ENCODE data around the gene SLC22A3. TPM values are rescaled to one million over a fixed set of nuclear protein-coding genes. Genes with fewer than 3 reads are reported as not detected.

Gene SLC22A3
- total RNA-seq, 1 experiment from 2014 or later, result 4.1 TPM

DNA sequence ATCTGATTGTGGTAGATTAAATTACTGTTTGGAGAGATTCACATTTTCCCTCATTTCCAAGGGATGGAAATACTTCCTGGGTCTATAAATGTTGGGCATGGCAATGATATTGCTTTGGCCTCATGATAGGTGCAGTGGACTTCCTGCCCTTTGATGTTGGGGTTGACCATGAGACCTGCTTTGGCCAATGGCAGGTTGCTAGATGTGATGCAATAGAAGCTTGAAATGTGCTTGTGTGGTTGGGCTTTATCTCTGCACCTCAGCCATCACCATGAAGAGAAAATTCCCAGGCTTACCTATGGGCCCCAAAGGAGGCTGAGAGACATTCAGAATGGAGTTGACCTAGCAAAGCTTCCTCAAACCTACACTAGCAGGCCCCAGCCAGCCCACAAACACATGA, 69.4 kb downstream of the SLC22A3 start:
- CTCF ChIA-PET, result no interaction called here
- DNase-seq (ENCODE audit: low spot score), result no peak
- Mint-ChIP-seq H3K27ac (no peak overlapping the region), H3K9me3 (peaks cover 5% of the 10 kb centered on the region; the same call in 1 of the 2 replicates), H3K36me3 (0 out of 2 replicates have a peak, but pooled peaks cover 2% of the 10 kb centered on the region), H3K27me3 (ENCODE audit: low read depth) (no peaks in the 10 kb centered on the region), H3K4me1 (peaks cover 6% of the 10 kb centered on the region; the same call in 1 of the 2 replicates), H3K4me3 (no peak overlapping the region)
- POLR2A ChIA-PET, result no interaction called here
- no peak for ATAC-seq
- TF ChIP-seq, protein P1, sequence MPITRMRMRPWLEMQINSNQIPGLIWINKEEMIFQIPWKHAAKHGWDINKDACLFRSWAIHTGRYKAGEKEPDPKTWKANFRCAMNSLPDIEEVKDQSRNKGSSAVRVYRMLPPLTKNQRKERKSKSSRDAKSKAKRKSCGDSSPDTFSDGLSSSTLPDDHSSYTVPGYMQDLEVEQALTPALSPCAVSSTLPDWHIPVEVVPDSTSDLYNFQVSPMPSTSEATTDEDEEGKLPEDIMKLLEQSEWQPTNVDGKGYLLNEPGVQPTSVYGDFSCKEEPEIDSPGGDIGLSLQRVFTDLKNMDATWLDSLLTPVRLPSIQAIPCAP (CRISPR knock-in tag; IDR thresholded peaks at IDR 0.05), result no peak
- no peak for TF ChIP-seq NR3C1 (CRISPR knock-in tag; conservative IDR thresholded peaks at IDR 0.05; ENCODE audit: low read depth)
- TF ChIP-seq, protein P2, sequence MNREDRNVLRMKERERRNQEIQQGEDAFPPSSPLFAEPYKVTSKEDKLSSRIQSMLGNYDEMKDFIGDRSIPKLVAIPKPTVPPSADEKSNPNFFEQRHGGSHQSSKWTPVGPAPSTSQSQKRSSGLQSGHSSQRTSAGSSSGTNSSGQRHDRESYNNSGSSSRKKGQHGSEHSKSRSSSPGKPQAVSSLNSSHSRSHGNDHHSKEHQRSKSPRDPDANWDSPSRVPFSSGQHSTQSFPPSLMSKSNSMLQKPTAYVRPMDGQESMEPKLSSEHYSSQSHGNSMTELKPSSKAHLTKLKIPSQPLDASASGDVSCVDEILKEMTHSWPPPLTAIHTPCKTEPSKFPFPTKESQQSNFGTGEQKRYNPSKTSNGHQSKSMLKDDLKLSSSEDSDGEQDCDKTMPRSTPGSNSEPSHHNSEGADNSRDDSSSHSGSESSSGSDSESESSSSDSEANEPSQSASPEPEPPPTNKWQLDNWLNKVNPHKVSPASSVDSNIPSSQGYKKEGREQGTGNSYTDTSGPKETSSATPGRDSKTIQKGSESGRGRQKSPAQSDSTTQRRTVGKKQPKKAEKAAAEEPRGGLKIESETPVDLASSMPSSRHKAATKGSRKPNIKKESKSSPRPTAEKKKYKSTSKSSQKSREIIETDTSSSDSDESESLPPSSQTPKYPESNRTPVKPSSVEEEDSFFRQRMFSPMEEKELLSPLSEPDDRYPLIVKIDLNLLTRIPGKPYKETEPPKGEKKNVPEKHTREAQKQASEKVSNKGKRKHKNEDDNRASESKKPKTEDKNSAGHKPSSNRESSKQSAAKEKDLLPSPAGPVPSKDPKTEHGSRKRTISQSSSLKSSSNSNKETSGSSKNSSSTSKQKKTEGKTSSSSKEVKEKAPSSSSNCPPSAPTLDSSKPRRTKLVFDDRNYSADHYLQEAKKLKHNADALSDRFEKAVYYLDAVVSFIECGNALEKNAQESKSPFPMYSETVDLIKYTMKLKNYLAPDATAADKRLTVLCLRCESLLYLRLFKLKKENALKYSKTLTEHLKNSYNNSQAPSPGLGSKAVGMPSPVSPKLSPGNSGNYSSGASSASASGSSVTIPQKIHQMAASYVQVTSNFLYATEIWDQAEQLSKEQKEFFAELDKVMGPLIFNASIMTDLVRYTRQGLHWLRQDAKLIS (CRISPR knock-in tag; IDR thresholded peaks at IDR 0.05; ENCODE audit: borderline replicate concordance), result no peak
- TF ChIP-seq, protein P3, sequence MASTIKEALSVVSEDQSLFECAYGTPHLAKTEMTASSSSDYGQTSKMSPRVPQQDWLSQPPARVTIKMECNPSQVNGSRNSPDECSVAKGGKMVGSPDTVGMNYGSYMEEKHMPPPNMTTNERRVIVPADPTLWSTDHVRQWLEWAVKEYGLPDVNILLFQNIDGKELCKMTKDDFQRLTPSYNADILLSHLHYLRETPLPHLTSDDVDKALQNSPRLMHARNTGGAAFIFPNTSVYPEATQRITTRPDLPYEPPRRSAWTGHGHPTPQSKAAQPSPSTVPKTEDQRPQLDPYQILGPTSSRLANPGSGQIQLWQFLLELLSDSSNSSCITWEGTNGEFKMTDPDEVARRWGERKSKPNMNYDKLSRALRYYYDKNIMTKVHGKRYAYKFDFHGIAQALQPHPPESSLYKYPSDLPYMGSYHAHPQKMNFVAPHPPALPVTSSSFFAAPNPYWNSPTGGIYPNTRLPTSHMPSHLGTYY (CRISPR knock-in tag; IDR thresholded peaks at IDR 0.05), result no peak
- TF ChIP-seq, protein P4, sequence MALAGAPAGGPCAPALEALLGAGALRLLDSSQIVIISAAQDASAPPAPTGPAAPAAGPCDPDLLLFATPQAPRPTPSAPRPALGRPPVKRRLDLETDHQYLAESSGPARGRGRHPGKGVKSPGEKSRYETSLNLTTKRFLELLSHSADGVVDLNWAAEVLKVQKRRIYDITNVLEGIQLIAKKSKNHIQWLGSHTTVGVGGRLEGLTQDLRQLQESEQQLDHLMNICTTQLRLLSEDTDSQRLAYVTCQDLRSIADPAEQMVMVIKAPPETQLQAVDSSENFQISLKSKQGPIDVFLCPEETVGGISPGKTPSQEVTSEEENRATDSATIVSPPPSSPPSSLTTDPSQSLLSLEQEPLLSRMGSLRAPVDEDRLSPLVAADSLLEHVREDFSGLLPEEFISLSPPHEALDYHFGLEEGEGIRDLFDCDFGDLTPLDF (CRISPR knock-in tag; IDR thresholded peaks at IDR 0.05), result no peak
- TF ChIP-seq NFE2L1 (CRISPR knock-in tag; IDR thresholded peaks at IDR 0.05), result no peak
- TF ChIP-seq, protein P5, sequence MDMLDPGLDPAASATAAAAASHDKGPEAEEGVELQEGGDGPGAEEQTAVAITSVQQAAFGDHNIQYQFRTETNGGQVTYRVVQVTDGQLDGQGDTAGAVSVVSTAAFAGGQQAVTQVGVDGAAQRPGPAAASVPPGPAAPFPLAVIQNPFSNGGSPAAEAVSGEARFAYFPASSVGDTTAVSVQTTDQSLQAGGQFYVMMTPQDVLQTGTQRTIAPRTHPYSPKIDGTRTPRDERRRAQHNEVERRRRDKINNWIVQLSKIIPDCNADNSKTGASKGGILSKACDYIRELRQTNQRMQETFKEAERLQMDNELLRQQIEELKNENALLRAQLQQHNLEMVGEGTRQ (CRISPR knock-in tag; IDR thresholded peaks at IDR 0.05), result no peak
- TF ChIP-seq SMAD4 (CRISPR knock-in tag; IDR thresholded peaks at IDR 0.05), result no peak
- TF ChIP-seq, protein P6, sequence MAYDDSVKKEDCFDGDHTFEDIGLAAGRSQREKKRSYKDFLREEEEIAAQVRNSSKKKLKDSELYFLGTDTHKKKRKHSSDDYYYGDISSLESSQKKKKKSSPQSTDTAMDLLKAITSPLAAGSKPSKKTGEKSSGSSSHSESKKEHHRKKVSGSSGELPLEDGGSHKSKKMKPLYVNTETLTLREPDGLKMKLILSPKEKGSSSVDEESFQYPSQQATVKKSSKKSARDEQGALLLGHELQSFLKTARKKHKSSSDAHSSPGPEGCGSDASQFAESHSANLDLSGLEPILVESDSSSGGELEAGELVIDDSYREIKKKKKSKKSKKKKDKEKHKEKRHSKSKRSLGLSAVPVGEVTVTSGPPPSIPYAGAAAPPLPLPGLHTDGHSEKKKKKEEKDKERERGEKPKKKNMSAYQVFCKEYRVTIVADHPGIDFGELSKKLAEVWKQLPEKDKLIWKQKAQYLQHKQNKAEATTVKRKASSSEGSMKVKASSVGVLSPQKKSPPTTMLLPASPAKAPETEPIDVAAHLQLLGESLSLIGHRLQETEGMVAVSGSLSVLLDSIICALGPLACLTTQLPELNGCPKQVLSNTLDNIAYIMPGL (CRISPR knock-in tag; IDR thresholded peaks at IDR 0.05), result no peak
- no peak for TF ChIP-seq ZNF263 (CRISPR knock-in tag; IDR thresholded peaks at IDR 0.05; ENCODE audit: low read depth)
- TF ChIP-seq SOX15 (CRISPR knock-in tag; IDR thresholded peaks at IDR 0.05), result no peak
- TF ChIP-seq, protein P7, sequence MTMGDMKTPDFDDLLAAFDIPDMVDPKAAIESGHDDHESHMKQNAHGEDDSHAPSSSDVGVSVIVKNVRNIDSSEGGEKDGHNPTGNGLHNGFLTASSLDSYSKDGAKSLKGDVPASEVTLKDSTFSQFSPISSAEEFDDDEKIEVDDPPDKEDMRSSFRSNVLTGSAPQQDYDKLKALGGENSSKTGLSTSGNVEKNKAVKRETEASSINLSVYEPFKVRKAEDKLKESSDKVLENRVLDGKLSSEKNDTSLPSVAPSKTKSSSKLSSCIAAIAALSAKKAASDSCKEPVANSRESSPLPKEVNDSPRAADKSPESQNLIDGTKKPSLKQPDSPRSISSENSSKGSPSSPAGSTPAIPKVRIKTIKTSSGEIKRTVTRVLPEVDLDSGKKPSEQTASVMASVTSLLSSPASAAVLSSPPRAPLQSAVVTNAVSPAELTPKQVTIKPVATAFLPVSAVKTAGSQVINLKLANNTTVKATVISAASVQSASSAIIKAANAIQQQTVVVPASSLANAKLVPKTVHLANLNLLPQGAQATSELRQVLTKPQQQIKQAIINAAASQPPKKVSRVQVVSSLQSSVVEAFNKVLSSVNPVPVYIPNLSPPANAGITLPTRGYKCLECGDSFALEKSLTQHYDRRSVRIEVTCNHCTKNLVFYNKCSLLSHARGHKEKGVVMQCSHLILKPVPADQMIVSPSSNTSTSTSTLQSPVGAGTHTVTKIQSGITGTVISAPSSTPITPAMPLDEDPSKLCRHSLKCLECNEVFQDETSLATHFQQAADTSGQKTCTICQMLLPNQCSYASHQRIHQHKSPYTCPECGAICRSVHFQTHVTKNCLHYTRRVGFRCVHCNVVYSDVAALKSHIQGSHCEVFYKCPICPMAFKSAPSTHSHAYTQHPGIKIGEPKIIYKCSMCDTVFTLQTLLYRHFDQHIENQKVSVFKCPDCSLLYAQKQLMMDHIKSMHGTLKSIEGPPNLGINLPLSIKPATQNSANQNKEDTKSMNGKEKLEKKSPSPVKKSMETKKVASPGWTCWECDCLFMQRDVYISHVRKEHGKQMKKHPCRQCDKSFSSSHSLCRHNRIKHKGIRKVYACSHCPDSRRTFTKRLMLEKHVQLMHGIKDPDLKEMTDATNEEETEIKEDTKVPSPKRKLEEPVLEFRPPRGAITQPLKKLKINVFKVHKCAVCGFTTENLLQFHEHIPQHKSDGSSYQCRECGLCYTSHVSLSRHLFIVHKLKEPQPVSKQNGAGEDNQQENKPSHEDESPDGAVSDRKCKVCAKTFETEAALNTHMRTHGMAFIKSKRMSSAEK (CRISPR knock-in tag; IDR thresholded peaks at IDR 0.05; ENCODE audit: borderline replicate concordance), result no peak
- TF ChIP-seq FOXJ3 (CRISPR knock-in tag; IDR thresholded peaks at IDR 0.05; ENCODE audit: borderline replicate concordance), result no peak
- TF ChIP-seq TP53 (CRISPR knock-in tag; IDR thresholded peaks at IDR 0.05), result no peak
- no peak for TF ChIP-seq MYBL2 (CRISPR knock-in tag; IDR thresholded peaks at IDR 0.05)
- TF ChIP-seq, protein P8, sequence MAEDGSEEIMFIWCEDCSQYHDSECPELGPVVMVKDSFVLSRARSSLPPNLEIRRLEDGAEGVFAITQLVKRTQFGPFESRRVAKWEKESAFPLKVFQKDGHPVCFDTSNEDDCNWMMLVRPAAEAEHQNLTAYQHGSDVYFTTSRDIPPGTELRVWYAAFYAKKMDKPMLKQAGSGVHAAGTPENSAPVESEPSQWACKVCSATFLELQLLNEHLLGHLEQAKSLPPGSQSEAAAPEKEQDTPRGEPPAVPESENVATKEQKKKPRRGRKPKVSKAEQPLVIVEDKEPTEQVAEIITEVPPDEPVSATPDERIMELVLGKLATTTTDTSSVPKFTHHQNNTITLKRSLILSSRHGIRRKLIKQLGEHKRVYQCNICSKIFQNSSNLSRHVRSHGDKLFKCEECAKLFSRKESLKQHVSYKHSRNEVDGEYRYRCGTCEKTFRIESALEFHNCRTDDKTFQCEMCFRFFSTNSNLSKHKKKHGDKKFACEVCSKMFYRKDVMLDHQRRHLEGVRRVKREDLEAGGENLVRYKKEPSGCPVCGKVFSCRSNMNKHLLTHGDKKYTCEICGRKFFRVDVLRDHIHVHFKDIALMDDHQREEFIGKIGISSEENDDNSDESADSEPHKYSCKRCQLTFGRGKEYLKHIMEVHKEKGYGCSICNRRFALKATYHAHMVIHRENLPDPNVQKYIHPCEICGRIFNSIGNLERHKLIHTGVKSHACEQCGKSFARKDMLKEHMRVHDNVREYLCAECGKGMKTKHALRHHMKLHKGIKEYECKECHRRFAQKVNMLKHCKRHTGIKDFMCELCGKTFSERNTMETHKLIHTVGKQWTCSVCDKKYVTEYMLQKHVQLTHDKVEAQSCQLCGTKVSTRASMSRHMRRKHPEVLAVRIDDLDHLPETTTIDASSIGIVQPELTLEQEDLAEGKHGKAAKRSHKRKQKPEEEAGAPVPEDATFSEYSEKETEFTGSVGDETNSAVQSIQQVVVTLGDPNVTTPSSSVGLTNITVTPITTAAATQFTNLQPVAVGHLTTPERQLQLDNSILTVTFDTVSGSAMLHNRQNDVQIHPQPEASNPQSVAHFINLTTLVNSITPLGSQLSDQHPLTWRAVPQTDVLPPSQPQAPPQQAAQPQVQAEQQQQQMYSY (CRISPR knock-in tag; IDR thresholded peaks at IDR 0.05), result no peak
- no peak for TF ChIP-seq ZNF219 (CRISPR knock-in tag; IDR thresholded peaks at IDR 0.05; ENCODE audit: borderline replicate concordance)
- no peak for TF ChIP-seq ZNF138 (CRISPR knock-in tag; conservative IDR thresholded peaks at IDR 0.05)

Measured in WTC11 (cell line).